Stomach (tissue), 4 donors: ENCODE results near the gene LRP1.

Source experiments
- EP300 ChIP-seq: sonication (generic); formaldehyde crosslinking; IDR thresholded peaks from one replicate; pipeline ENCODE4 v1.6.1; 2017; ENCODE audit warnings: antibody characterized with exemption
- POLR2A ChIP-seq, 4 donors: fragments of 450-650 bp; IDR thresholded peaks; one replicate each; pipeline ENCODE4 v1.6.1; 2016; ENCODE audit warnings: antibody characterized with exemption in 4 of 4, control low read depth in 2 of 4, mild to moderate bottlenecking in 1 of 4, moderate library complexity in 1 of 4
- POLR2AphosphoS5 ChIP-seq, 3 donors: sonication (generic); formaldehyde crosslinking; IDR thresholded peaks; one replicate each; pipeline ENCODE4 v1.6.1; 2016; ENCODE audit warnings: antibody characterized with exemption in 3 of 3
- TF ChIP-seq, protein P1 (sequence below), 7 experiments: fragments of 450-650 bp in 4 of 7; fragments of 200-600 bp in 3 of 7; sonication (generic) in 3 of 7; IDR thresholded peaks; one replicate each; pipeline ENCODE4 v1.5.1; 2016 to 2019; ENCODE audit warnings: antibody characterized with exemption in 7 of 7, control low read depth in 2 of 7, mild to moderate bottlenecking in 1 of 7

DNA sequence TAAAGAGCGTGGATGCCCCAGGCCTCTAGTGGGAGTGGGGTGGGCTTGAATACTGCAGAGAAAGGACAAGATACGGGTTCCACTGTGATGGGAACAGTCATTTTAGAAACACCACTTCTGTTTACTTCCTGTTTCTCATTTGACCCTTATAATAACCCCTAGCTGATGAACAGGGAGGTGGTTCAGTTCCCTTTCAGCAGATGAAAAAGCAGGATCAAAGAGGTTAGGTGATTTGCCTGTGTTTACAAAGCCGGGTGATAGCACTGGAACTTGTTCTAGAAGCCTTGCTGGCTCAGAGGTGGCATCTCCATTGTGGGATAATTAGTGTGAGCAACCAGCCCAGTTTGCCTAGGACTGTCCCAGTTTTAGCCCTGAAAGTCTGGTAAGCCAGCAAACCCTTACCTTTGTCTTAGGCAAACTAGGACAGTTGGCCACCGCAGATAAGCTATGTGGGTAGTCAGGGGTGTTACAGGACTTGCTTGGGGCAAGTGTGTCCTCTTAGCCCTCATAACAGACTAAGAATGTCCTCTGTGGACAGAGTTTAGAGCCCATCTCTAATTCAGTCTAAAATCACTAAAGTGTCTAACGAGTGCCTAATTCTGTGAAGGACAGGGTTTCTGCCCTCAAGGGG is 26.6 kb downstream of the LRP1 start:
- TF ChIP-seq, protein P1, sequence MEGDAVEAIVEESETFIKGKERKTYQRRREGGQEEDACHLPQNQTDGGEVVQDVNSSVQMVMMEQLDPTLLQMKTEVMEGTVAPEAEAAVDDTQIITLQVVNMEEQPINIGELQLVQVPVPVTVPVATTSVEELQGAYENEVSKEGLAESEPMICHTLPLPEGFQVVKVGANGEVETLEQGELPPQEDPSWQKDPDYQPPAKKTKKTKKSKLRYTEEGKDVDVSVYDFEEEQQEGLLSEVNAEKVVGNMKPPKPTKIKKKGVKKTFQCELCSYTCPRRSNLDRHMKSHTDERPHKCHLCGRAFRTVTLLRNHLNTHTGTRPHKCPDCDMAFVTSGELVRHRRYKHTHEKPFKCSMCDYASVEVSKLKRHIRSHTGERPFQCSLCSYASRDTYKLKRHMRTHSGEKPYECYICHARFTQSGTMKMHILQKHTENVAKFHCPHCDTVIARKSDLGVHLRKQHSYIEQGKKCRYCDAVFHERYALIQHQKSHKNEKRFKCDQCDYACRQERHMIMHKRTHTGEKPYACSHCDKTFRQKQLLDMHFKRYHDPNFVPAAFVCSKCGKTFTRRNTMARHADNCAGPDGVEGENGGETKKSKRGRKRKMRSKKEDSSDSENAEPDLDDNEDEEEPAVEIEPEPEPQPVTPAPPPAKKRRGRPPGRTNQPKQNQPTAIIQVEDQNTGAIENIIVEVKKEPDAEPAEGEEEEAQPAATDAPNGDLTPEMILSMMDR (IDR thresholded peaks at IDR 0.05) = no peak
- TF ChIP-seq EP300 = no peak
- no peak for TF ChIP-seq POLR2AphosphoS5 (IDR thresholded peaks at IDR 0.05)
- no peak for TF ChIP-seq POLR2A (IDR thresholded peaks at IDR 0.05)
